ENCODE results near the gene ARID5B. TPM values are rescaled to one million over a fixed set of nuclear protein-coding genes. Genes with fewer than 3 reads are reported as not detected.

Gene ARID5B
- total RNA-seq, 4 donors from 2014 or later, result 10.5 to 167 (median 29.4) TPM

GRCh38 chr10:61899997-61900828, 1.3 kb upstream of the ARID5B start:
- TF ChIP-seq POLR2A (IDR thresholded peaks at IDR 0.05) (no peak), CTCF (IDR thresholded peaks at IDR 0.05) (no peak)
- peak overlapping the region; percentile 94 to 97 (median 94) for H3K27ac ChIP-seq
- peak; percentile 66 to 93 (median 88) for DNase-seq
- H3K36me3 ChIP-seq, result no peaks in the 10 kb centered on the region
- no peaks in the 10 kb centered on the region for H3K9me3 ChIP-seq
- H3K27me3 ChIP-seq, result no peaks in the 10 kb centered on the region
- H3K4me3 ChIP-seq, result peak overlapping the region; percentile 69 to 84 (median 77)
- peaks cover 0 to 44% (median 7%) of the 10 kb centered on the region in 4 donors for H3K4me1 ChIP-seq

GRCh38 chr10:61901829-61902444, 438 bp downstream of the ARID5B start:
- H3K27me3 ChIP-seq, result no peaks in the 10 kb centered on the region
- TF ChIP-seq POLR2A (IDR thresholded peaks at IDR 0.05), result no peak
- no peak for TF ChIP-seq CTCF (IDR thresholded peaks at IDR 0.05)
- no peaks in the 10 kb centered on the region for H3K9me3 ChIP-seq
- DNase-seq, result peak in 2 of 3 donors; percentile 44 to 54
- H3K36me3 ChIP-seq, result no peaks in the 10 kb centered on the region
- H3K27ac ChIP-seq, result peak overlapping the region; percentile 94 to 97 (median 94)
- peaks cover 0 to 48% (median 6%) of the 10 kb centered on the region in 4 donors for H3K4me1 ChIP-seq
- H3K4me3 ChIP-seq, result peak overlapping the region; percentile 69 to 84 (median 77)

GRCh38 chr10:61902445-61903220, 1.1 kb downstream of the ARID5B start:
- Histone ChIP-seq H3K36me3 (no peaks in the 10 kb centered on the region), H3K27me3 (no peaks in the 10 kb centered on the region), H3K27ac (peak overlapping the region; percentile 94 to 97 (median 94)), H3K4me3 (peak overlapping the region; percentile 69 to 84 (median 77)), H3K9me3 (no peaks in the 10 kb centered on the region), H3K4me1 (peaks cover 0 to 41% (median 6%) of the 10 kb centered on the region in 4 donors)
- DNase-seq, result peak in 2 of 3 donors; percentile 75 to 84
- TF ChIP-seq CTCF (IDR thresholded peaks at IDR 0.05) (no peak), POLR2A (IDR thresholded peaks at IDR 0.05) (no peak)

GRCh38 chr10:61903221-61903927, 1.9 kb downstream of the ARID5B start:
- peak; percentile 77 to 89 (median 80) for DNase-seq
- H3K9me3 ChIP-seq, result no peaks in the 10 kb centered on the region
- H3K27me3 ChIP-seq, result no peaks in the 10 kb centered on the region
- peak in 1 of 2 donors; percentile 31 for TF ChIP-seq POLR2A (IDR thresholded peaks at IDR 0.05)
- TF ChIP-seq CTCF (IDR thresholded peaks at IDR 0.05), result peak in 3 of 6 experiments; percentile 17 to 35 (median 26)
- H3K36me3 ChIP-seq, result no peaks in the 10 kb centered on the region
- peak overlapping the region; percentile 69 to 84 (median 77) for H3K4me3 ChIP-seq
- H3K27ac ChIP-seq, result peak overlapping the region; percentile 94 to 97 (median 94)
- peaks cover 0 to 33% (median 3%) of the 10 kb centered on the region in 4 donors for H3K4me1 ChIP-seq

GRCh38 chr10:61903928-61904344, 2.4 kb downstream of the ARID5B start:
- TF ChIP-seq CTCF (IDR thresholded peaks at IDR 0.05) (no peak), POLR2A (IDR thresholded peaks at IDR 0.05) (no peak)
- H3K27ac ChIP-seq, result peak overlapping the region; percentile 94 to 97 (median 94)
- DNase-seq, result peak in 1 of 3 donors; percentile 65
- no peaks in the 10 kb centered on the region for H3K36me3 ChIP-seq
- no peaks in the 10 kb centered on the region for H3K27me3 ChIP-seq
- no peaks in the 10 kb centered on the region for H3K9me3 ChIP-seq
- H3K4me1 ChIP-seq, result peaks cover 0 to 28% (median 2%) of the 10 kb centered on the region in 4 donors
- peak overlapping the region; percentile 69 to 84 (median 77) for H3K4me3 ChIP-seq

All from Peyer's patch (tissue), 4 donors.